HG02588 (cell line): ENCODE data around the gene CSNK1G2.

Source experiments
- ATAC-seq: cut with Tn5 transposase; IDR thresholded peaks from one replicate; pipeline ENCODE4 v1.9.1; 2021; ENCODE audit warnings: mild to moderate bottlenecking, moderate library complexity; ENCODE audit not compliant: unreplicated experiment

CSNK1G2 gene

GRCh38 chr19:1943661-1944087 is 2.7 kb downstream of the CSNK1G2 start:
- ATAC-seq: no peak

GRCh38 chr19:1944088-1944915 is 3.3 kb downstream of the CSNK1G2 start:
- no peak for ATAC-seq

GRCh38 chr19:1944916-1945561 is 4.1 kb downstream of the CSNK1G2 start:
- ATAC-seq: no peak

- ATAC-seq: no peak
Measured at GRCh38 chr19:1945899-1946298, 4.9 kb downstream of the CSNK1G2 start.

GRCh38 chr19:1947651-1948209 is 6.8 kb downstream of the CSNK1G2 start:
- ATAC-seq: no peak

- ATAC-seq: no peak
Measured at GRCh38 chr19:1949304-1950101, 8.5 kb downstream of the CSNK1G2 start.

- ATAC-seq: no peak
Measured at GRCh38 chr19:1950640-1951039, 9.7 kb downstream of the CSNK1G2 start.

- ATAC-seq: no peak
Measured at GRCh38 chr19:1952635-1953034, 11.7 kb downstream of the CSNK1G2 start.

- ATAC-seq: no peak
Measured at GRCh38 chr19:1953037-1953436, 12.1 kb downstream of the CSNK1G2 start.

- no peak for ATAC-seq
Measured at GRCh38 chr19:1953441-1954094, 12.6 kb downstream of the CSNK1G2 start.

GRCh38 chr19:1954532-1954933 is 13.6 kb downstream of the CSNK1G2 start:
- ATAC-seq: no peak

GRCh38 chr19:1955171-1956121 is 14.5 kb downstream of the CSNK1G2 start:
- ATAC-seq: no peak

GRCh38 chr19:1956122-1956494 is 15.1 kb downstream of the CSNK1G2 start:
- no peak for ATAC-seq

- no peak for ATAC-seq
Measured at GRCh38 chr19:1956868-1957492, 16.0 kb downstream of the CSNK1G2 start.

GRCh38 chr19:1957562-1958248 is 16.7 kb downstream of the CSNK1G2 start:
- no peak for ATAC-seq

- ATAC-seq: no peak
Measured at GRCh38 chr19:1959928-1960589, 19.1 kb downstream of the CSNK1G2 start.

GRCh38 chr19:1961000-1961883 is 20.3 kb downstream of the CSNK1G2 start:
- ATAC-seq: no peak
